NCI-H146 (cell line): ENCODE results near the gene DGKB.

Experiments used
- DNase-seq: peaks from one replicate; lab custom pipeline; 2025; lab: John Stamatoyannopoulos, UW

Gene DGKB

GRCh38 chr7:14124716-14125115 lies 777.8 kb downstream of the DGKB start:
- DNase-seq = no peak

GRCh38 chr7:14123923-14124322 lies 778.6 kb downstream of the DGKB start:
- no peak for DNase-seq

- no peak for DNase-seq
These were observed 786.9 kb downstream of the DGKB start for GRCh38 chr7:14115701-14116100.

GRCh38 chr7:14104861-14105260 lies 797.7 kb downstream of the DGKB start:
- no peak for DNase-seq

GRCh38 chr7:14096159-14096558 lies 806.4 kb downstream of the DGKB start:
- no peak for DNase-seq

GRCh38 chr7:14095233-14095950 lies 807.2 kb downstream of the DGKB start:
- DNase-seq = no peak
